Omental fat pad (tissue), 4 donors: ENCODE measurements around the gene LRRC14B. TPM values are rescaled to one million over a fixed set of nuclear protein-coding genes. Genes with fewer than 3 reads are reported as not detected.
"Not testable (repeated sequence)": the region's sequence is repeated elsewhere in the genome, so short reads cannot be mapped to it uniquely, and the experiment has no call there.

Experiments used
- ATAC-seq: fragments of 150-250 bp; one replicate; pipeline ENCODE4 v1.9.1; 2016; ENCODE audit warnings: mild to moderate bottlenecking, moderate library complexity; ENCODE audit not compliant: low FRiP score
- DNase-seq: peaks from one replicate; pipeline ENCODE4 v3.0.0-alpha.2; 2019; ENCODE audit warnings: low spot score
- total RNA-seq, 4 donors: library from RNA; depleted of rRNA; stranded (reverse); fragments of >200 nt; gene quantifications; one replicate each; pipeline ENCODE4 v1.1.0, GENCODE V29; 2016
- TF ChIP-seq, protein P1 (sequence below), 3 donors: fragments of 450-650 bp; IDR thresholded peaks; one replicate each; pipeline ENCODE4 v1.5.1; 2016 to 2017; ENCODE audit warnings: antibody characterized with exemption in 3 of 3, mild to moderate bottlenecking in 3 of 3, moderate library complexity in 2 of 3

LRRC14B gene
- total RNA-seq, 4 donors from 2014 or later = not detected

DNA sequence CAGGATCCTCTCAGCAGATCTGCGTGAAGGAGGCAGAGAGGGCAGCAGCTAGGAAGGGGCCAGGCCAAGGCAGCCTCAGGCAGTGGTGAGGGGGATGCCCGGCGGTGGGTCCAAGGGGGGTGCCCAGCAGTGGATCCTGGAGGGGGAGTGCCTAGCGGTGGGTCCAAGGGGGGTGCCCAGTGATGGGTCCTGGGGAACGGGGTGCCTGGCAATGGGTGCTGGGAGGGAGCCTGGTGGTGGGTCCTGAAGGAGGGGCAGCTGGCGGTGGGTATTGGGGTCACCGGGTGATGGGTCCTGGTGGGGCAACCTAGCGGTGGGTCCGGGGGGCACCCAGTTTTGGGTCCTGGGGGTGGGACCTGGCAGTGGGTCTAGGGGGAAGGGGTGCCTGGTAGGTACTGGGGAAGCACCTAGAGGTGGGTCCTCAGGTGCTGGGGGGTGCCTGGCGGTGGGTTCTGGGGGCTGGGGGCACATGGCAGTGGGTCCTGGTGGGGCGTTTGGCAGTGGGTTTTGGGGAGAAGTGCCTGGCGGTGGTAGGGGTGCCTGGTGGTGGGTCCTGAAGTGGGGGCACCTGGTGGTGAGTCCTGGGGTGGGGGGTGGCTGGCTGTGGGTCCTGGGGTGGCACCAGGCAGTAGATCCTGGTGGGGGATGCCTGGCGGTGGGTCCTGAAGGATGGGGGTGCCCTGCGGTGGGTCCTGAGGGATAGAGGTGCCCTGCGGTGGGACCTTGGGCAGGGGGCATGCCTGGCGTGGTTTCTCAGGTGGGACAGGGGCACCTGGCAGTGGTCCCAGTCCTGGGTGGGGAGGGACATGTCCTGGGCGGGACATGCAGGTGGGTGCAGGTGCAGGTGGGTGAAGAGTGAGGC, 1.9 kb downstream of the LRRC14B start:
- no peak for ATAC-seq
- TF ChIP-seq, protein P1, sequence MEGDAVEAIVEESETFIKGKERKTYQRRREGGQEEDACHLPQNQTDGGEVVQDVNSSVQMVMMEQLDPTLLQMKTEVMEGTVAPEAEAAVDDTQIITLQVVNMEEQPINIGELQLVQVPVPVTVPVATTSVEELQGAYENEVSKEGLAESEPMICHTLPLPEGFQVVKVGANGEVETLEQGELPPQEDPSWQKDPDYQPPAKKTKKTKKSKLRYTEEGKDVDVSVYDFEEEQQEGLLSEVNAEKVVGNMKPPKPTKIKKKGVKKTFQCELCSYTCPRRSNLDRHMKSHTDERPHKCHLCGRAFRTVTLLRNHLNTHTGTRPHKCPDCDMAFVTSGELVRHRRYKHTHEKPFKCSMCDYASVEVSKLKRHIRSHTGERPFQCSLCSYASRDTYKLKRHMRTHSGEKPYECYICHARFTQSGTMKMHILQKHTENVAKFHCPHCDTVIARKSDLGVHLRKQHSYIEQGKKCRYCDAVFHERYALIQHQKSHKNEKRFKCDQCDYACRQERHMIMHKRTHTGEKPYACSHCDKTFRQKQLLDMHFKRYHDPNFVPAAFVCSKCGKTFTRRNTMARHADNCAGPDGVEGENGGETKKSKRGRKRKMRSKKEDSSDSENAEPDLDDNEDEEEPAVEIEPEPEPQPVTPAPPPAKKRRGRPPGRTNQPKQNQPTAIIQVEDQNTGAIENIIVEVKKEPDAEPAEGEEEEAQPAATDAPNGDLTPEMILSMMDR (IDR thresholded peaks at IDR 0.05) = no peak
- no peak for DNase-seq

DNA sequence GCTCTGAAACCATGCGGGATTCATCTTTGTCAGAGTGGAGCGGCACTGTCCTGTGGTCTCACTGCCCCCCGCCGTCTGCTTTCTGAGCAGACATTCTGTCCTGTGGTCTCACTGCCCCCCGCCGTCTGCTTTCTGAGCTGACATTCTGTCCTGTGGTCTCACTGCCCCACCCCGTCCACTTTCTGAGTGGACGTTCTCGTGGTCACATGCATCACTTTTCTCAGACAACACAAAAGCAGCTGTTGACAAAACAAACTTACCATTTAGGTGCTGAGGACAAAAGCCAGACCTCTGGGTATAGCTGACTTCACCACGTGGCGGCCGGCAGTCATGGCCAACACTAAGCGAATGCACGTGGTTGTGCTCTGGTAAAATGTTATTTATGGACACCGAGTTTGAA, 2.8 kb downstream of the LRRC14B start:
- TF ChIP-seq, protein P1 (IDR thresholded peaks at IDR 0.05) = no peak
- no peak for ATAC-seq
- DNase-seq = no peak

DNA sequence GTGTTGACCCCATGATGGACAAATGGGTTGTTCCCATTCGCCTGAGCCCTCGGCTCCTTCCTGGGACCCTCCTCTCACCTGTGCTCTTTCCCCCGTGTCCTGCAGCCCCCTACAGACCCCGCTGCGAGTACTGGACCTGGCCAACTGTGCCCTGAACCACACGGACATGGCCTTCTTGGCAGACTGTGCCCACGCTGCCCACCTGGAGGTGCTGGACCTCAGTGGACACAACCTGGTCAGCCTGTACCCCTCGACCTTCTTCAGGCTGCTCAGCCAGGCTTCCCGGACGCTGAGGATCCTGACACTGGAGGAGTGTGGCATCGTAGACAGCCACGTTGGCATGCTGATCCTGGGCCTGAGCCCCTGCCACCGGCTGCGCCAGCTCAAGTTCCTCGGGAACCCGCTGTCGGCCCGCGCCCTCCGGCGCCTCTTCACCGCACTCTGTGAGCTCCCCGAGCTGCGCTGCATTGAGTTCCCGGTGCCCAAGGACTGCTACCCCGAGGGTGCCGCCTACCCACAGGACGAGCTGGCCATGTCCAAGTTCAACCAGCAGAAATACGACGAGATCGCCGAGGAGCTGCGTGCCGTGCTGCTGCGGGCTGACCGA, 3.4 kb downstream of the LRRC14B start:
- DNase-seq (no peak), ATAC-seq (no peak)
- TF ChIP-seq, protein P1 (IDR thresholded peaks at IDR 0.05) = no peak

DNA sequence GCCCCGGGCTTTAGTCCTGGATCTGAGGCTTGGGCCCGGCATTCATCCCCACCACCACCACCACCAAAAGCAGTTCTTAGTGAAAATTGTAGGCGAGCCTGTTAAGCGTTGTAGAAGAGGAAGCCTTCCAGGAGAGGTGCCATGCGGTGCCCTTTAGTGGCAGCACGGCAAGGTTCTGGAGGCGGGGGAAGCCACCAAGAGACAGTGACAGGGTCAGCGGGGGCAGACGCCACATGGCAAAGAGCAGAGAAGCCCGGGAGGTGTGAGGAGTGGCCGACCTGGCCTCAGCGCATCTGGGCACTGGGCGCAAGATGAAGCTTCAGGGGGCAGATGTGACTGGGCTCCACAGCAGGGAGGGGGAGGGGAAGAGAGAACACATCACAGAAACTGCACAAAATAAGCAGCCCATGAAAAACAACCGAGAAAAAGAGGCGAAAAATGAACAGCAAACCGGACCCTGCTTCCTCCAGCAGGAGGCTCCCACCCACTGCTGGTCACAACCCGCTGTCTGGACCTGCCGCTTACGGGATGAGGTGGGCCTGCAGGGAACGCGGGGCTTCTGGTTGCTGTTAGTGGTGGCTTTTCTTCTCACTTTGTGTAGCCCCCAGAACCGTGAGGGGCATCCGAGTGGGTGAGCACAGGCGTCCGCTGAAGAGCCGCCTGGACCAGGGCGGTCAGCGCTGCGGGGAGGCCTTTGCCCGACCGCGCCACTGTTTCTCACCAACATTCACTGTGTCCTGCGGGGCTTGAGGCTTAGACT, 4.3 kb downstream of the LRRC14B start:
- no peak for DNase-seq
- TF ChIP-seq, protein P1 (IDR thresholded peaks at IDR 0.05) = no peak
- ATAC-seq = no peak

DNA sequence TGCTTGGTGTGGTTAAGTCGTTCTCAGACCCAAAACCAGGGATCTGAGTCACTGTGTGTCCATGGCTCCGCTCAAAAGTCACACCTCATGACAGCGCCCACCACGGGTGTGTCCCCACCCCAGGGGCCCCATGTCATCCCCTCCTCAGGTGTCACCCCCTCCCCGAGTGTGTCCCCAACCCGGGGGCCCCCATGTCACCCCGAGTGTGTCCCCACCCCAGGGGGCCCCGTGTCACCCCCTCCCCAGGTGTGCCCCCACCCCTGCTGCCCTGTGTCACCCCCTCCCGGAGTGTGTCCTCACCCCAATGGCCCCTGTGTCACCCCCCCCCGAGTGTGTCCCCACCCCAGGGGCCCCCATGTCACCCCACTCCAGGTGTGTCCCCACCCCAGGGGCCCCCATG, 5.1 kb downstream of the LRRC14B start:
- no peak for ATAC-seq
- TF ChIP-seq, protein P1 (IDR thresholded peaks at IDR 0.05) = no peak
- no peak for DNase-seq

DNA sequence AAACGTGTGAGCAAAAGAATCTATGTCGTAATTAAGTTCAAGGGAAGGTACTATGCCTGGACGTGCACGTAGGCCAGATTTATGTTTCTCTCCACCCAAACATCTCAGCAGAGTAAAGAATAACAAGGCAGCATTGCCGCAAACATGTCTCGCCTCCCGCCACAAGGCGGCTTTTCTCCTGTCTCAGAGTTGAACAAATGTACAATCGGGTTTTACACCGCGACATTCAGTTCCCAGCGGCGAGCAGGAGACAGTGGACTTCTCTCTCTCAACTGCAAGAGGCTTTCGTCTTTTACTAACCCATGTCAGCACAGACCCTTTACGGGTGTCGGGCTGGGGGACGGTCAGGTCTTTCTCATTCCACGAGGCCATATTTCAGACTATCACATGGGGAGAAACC, 5.7 kb downstream of the LRRC14B start:
- not testable (repeated sequence) for ATAC-seq

DNA sequence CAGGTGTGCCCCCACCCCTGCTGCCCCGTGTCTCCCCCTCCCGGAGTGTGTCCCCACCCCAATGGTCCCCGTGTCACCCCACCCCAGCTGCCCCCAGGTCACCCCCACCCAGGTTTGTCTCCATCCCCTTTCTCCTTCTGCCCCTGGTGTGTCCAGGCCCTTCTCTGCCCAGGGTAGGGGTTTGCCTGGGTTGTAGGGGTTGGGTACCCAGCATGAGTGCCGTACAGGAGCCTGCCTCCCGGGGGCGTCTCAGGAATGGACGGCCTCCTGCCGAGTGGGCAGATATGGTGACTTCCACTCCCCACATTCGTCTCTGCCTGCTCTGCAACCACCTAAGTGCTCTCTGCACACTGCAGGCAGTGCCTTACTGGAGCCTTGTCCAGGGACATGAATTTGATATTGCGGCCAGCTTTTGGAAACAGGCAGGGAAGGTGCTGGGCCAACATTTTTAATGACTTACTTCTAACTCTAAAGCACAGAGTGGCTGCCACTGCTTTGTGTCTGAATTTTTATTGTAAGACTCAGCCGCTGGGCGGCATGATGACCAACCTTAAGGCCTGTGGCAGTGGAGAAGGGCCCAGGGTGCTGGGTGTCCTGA, 6.7 kb downstream of the LRRC14B start:
- no peak for DNase-seq
- no peak for ATAC-seq
- TF ChIP-seq, protein P1 (IDR thresholded peaks at IDR 0.05) = no peak

More for the DNA sequence above, 5.7 kb downstream of the LRRC14B start:
- DNase-seq = not testable (repeated sequence)
